PC-3 (cell line): ENCODE measurements around the gene CD6. TPM values are rescaled to one million over a fixed set of nuclear protein-coding genes. Genes with fewer than 3 reads are reported as not detected.

ENCODE experiments used
- ATAC-seq: fragments of 200-7000 bp; cut with Tn5 transposase; 2 replicates; pipeline ENCODE4 v1.9.1; 2020; ENCODE audit warnings: mild to moderate bottlenecking, moderate library complexity
- BruUV-seq: library from RNA; stranded (reverse); fragments of 400-500 nt; replicated peaks from 2 replicates; lab custom pipeline; 2021; lab: Mats Ljungman, UMichigan
- CTCF ChIA-PET: fragments of 300-600 bp; sonication (Branson Sonifier 250); formaldehyde crosslinking; loops from one replicate; lab custom pipeline; 2022; ENCODE audit warnings: antibody characterized with exemption; lab: Charles Lee
- POLR2A ChIA-PET: fragments of 300-600 bp; sonication (Branson Sonifier 250); formaldehyde crosslinking; loops from one replicate; lab custom pipeline; 2022; ENCODE audit warnings: antibody characterized with exemption; ENCODE audit not compliant: unreplicated experiment; lab: Charles Lee
- DNase-seq: peaks from one replicate; pipeline ENCODE4 v3.0.0-alpha.2; 2015
- H2AFZ ChIP-seq: fragments of 300-600 bp; sonication (generic); 2 replicates; pipeline ENCODE4 v1.6.0; 2016; ENCODE audit warnings: antibody characterized with exemption, low read length
- H3F3A ChIP-seq: fragments of 300-600 bp; sonication (generic); one replicate; pipeline ENCODE4 v1.6.0; 2017; ENCODE audit warnings: antibody characterized with exemption, low read length, control low read depth, mild to moderate bottlenecking; ENCODE audit not compliant: unreplicated experiment
- H3K27ac ChIP-seq: fragments of 300-600 bp; sonication (generic); 2 replicates; pipeline ENCODE4 v1.5.1; 2016; ENCODE audit warnings: mild to moderate bottlenecking, low read length
- H3K27me3 ChIP-seq: fragments of 300-600 bp; sonication (generic); 2 replicates; pipeline ENCODE4 v1.6.1; 2016; ENCODE audit warnings: low read length, mixed read lengths
- H3K36me3 ChIP-seq: fragments of 300-600 bp; sonication (generic); 2 replicates; pipeline ENCODE4 v1.6.1; 2016; ENCODE audit warnings: low read depth, mixed run types, low read length, mixed read lengths
- H3K4me1 ChIP-seq: fragments of 300-600 bp; sonication (generic); 2 replicates; pipeline ENCODE4 v1.5.1; 2016; ENCODE audit warnings: low read length; ENCODE audit not compliant: insufficient read depth
- H3K4me2 ChIP-seq: fragments of 300-600 bp; sonication (generic); 2 replicates; pipeline ENCODE4 v1.6.0; 2016; ENCODE audit warnings: low read length
- H3K4me3 ChIP-seq: fragments of 300-600 bp; sonication (generic); 2 replicates; pipeline ENCODE4 v1.5.1; 2016; ENCODE audit warnings: mild to moderate bottlenecking, low read length, mixed read lengths
- H3K79me2 ChIP-seq: fragments of 300-600 bp; sonication (generic); 2 replicates; pipeline ENCODE4 v1.6.1; 2017; ENCODE audit warnings: low read length, mixed read lengths
- H3K9ac ChIP-seq: fragments of 300-600 bp; sonication (generic); 2 replicates; pipeline ENCODE4 v1.6.0; 2016; ENCODE audit warnings: mild to moderate bottlenecking, low read length
- H3K9me2 ChIP-seq: fragments of 300-600 bp; sonication (generic); replicated peaks from 2 replicates; pipeline ENCODE4 v1.6.1; 2016; ENCODE audit warnings: mixed run types, low read length, mixed read lengths
- H3K9me3 ChIP-seq: fragments of 300-600 bp; sonication (generic); 2 replicates; pipeline ENCODE4 v1.6.1; 2016; ENCODE audit warnings: low read length, mixed read lengths
- H4K20me1 ChIP-seq: fragments of 300-600 bp; sonication (generic); 2 replicates; pipeline ENCODE4 v1.6.1; 2016; ENCODE audit warnings: low read length, mixed read lengths
- CTCF ChIP-seq: fragments of 300-600 bp; sonication (generic); conservative IDR thresholded peaks from 2 replicates; pipeline ENCODE4 v1.5.1; 2017; ENCODE audit warnings: antibody characterized with exemption, low read depth, mild to moderate bottlenecking, low read length
- EZH2 ChIP-seq: fragments of 300-600 bp; sonication (generic); IDR thresholded peaks from one replicate; pipeline ENCODE4 v1.6.1; 2017; ENCODE audit warnings: antibody characterized with exemption, mild to moderate bottlenecking, low read length; ENCODE audit not compliant: unreplicated experiment
- EZH2phosphoT487 ChIP-seq: fragments of 300-600 bp; sonication (generic); IDR thresholded peaks from 2 replicates; pipeline ENCODE4 v1.6.1; 2018; ENCODE audit warnings: mild to moderate bottlenecking, antibody characterized with exemption, low read length, borderline replicate concordance
- intact Hi-C: fragments of 100-400 bp; cut with micrococcal nuclease; formaldehyde crosslinking; loops from 2 replicates; pipeline ENCODE4 v1.9.0; 2023
- total RNA-seq: library from RNA; depleted of rRNA; stranded (reverse); fragments of >200 nt; gene quantifications from 2 replicates; pipeline ENCODE4 v1.2.3, GENCODE V29; 2014

Gene CD6
- total RNA-seq, 1 experiment from 2014 or later, result not detected

DNA sequence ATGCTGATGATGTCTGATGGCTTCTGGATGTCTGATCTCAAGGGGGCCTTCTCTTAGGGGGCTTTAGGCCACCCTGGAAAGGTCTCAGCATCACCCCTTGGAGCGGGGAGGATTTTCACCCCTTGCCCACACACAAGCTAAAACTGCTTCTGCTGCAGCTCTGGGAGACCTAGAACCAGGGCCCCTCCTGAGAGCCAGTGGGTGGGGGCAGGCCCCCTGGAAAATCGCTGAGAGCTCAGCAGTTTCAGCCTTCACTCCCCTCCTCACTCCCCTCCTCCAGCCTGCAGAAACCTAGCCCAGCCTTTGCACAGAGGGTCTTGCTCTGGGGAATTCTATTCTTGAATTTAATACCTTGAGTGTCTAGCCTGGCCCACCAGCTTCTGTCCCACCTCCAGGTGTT lies 17.2 kb downstream of the CD6 start:
- DNase-seq, result no peak
- H4K20me1 ChIP-seq, result no peaks in the 10 kb centered on the region
- no peak for ATAC-seq
- intact Hi-C loops, result no loop called here
- ChIA-PET CTCF (no interaction called here), POLR2A (no interaction called here)
- TF ChIP-seq EZH2 (no peak), CTCF (no peak), EZH2phosphoT487 (no peak)
- no peaks in the 10 kb centered on the region for H3K9me2 ChIP-seq
- no peak overlapping the region for H3K4me3 ChIP-seq
- no peak overlapping the region for H2AFZ ChIP-seq
- peaks cover 16% of the 10 kb centered on the region for H3K4me1 ChIP-seq
- H3K79me2 ChIP-seq, result no peaks in the 10 kb centered on the region
- no peak overlapping the region for H3K4me2 ChIP-seq
- no peaks in the 10 kb centered on the region for H3K9me3 ChIP-seq
- H3K36me3 ChIP-seq, result no peaks in the 10 kb centered on the region
- H3F3A ChIP-seq, result no peaks in the 10 kb centered on the region
- no peak overlapping the region for H3K27ac ChIP-seq
- peaks cover 30% of the 10 kb centered on the region for H3K27me3 ChIP-seq
- BruUV-seq, result no TSS peak
- no peak overlapping the region for H3K9ac ChIP-seq

DNA sequence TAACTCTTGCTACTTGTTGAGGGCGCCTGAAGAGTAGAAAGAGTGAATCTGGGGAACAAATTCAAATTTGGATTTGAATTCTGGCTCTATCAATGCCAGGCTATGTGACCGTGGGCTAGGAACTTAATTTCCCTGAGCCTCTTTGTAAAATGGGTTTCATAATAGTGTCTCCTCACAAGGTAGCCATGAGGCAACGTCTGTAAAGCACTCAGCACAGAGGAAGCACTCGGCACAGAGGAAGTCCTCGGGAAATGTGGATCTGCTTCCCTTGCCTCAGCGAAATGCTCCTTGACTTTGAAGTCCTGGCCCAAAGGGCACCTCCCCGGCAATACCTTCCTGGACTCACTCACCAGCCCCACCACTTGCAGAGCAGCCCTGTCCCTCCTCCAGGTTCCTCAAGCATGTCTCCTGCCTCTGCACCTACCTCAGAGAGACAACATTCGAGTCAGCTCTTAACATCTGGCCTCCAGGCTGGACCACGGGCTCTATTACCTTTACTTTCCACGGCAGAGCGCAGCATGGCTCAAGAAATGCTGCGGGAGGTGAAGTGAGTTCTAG lies 17.7 kb downstream of the CD6 start:
- H3K4me1 ChIP-seq, result peaks cover 16% of the 10 kb centered on the region
- H4K20me1 ChIP-seq, result no peaks in the 10 kb centered on the region
- ChIA-PET CTCF (no interaction called here), POLR2A (no interaction called here)
- no peaks in the 10 kb centered on the region for H3K36me3 ChIP-seq
- H3K27ac ChIP-seq, result no peak overlapping the region
- no TSS peak for BruUV-seq
- ATAC-seq, result no peak
- intact Hi-C loops, result no loop called here
- H3K4me2 ChIP-seq, result no peak overlapping the region
- H3K9me3 ChIP-seq, result no peaks in the 10 kb centered on the region
- H2AFZ ChIP-seq, result no peak overlapping the region
- DNase-seq, result no peak
- H3K79me2 ChIP-seq, result no peaks in the 10 kb centered on the region
- TF ChIP-seq EZH2 (no peak), CTCF (no peak), EZH2phosphoT487 (no peak)
- no peaks in the 10 kb centered on the region for H3F3A ChIP-seq
- peaks cover 33% of the 10 kb centered on the region for H3K27me3 ChIP-seq
- no peak overlapping the region for H3K4me3 ChIP-seq
- no peak overlapping the region for H3K9ac ChIP-seq
- no peaks in the 10 kb centered on the region for H3K9me2 ChIP-seq

GRCh38 chr11:60991457-60991856 lies 20.0 kb downstream of the CD6 start:
- no peaks in the 10 kb centered on the region for H3K9me3 ChIP-seq
- no peak for ATAC-seq
- intact Hi-C loops, result no loop called here

More at GRCh38 chr11:60991457-60991856, 20.0 kb downstream of the CD6 start:
- no peak overlapping the region for H2AFZ ChIP-seq
- H3K9ac ChIP-seq, result no peak overlapping the region
- ChIA-PET CTCF (interaction anchor here (0.7 kb wide), 1 partner anchor 142 kb away, joined by 12 read pairs; no protein-coding TSS in a partner anchor), POLR2A (no interaction called here)
- H3K4me1 ChIP-seq, result peaks cover 12% of the 10 kb centered on the region
- H3K27me3 ChIP-seq, result peaks cover 33% of the 10 kb centered on the region
- H3K36me3 ChIP-seq, result no peaks in the 10 kb centered on the region
- no peaks in the 10 kb centered on the region for H3K79me2 ChIP-seq
- H4K20me1 ChIP-seq, result no peaks in the 10 kb centered on the region
- no peaks in the 10 kb centered on the region for H3K9me2 ChIP-seq
- H3K4me3 ChIP-seq, result no peak overlapping the region
- no peak overlapping the region for H3K27ac ChIP-seq
- BruUV-seq, result no TSS peak
- no peak for DNase-seq
- no peak overlapping the region for H3K4me2 ChIP-seq
- no peak for TF ChIP-seq CTCF
- no peak for TF ChIP-seq EZH2phosphoT487
- TF ChIP-seq EZH2, result no peak
- H3F3A ChIP-seq, result no peaks in the 10 kb centered on the region
